Measurements from ENCODE around the gene SUPT3H.
"Not testable (repeated sequence)": the region's sequence is repeated elsewhere in the genome, so short reads cannot be mapped to it uniquely, and the experiment has no call there.

Gene SUPT3H

GRCh38 chr6:45286707-45287106, 91.0 kb downstream of the SUPT3H start:
- H3K36me3 ChIP-seq (ENCODE audit: control insufficient read depth, low read depth, low read length); H3K27me3 ChIP-seq (ENCODE audit: control insufficient read depth, insufficient read depth, low read length); H3K4me1 ChIP-seq (ENCODE audit: control insufficient read depth, low read depth, low read length); H3K27ac ChIP-seq (ENCODE audit: low read length); H3K4me3 ChIP-seq (ENCODE audit: low read length); H3K9me3 ChIP-seq (ENCODE audit: control insufficient read depth, low read depth, low read length); H3K9ac ChIP-seq (ENCODE audit: low read length): not testable (repeated sequence)

- Histone ChIP-seq H3K4me3 (ENCODE audit: low read length) (no peak overlapping the region), H3K4me1 (ENCODE audit: control insufficient read depth, low read depth, low read length) (no peaks in the 10 kb centered on the region), H3K36me3 (ENCODE audit: control insufficient read depth, low read depth, low read length) (no peaks in the 10 kb centered on the region), H3K9me3 (ENCODE audit: control insufficient read depth, low read depth, low read length) (no peaks in the 10 kb centered on the region), H3K9ac (ENCODE audit: low read length) (no peak overlapping the region), H3K27me3 (ENCODE audit: control insufficient read depth, insufficient read depth, low read length) (no peaks in the 10 kb centered on the region), H3K27ac (ENCODE audit: low read length) (no peak overlapping the region)
Observed at GRCh38 chr6:45278367-45278766, 99.4 kb downstream of the SUPT3H start.

- H3K27me3 ChIP-seq (ENCODE audit: control insufficient read depth, insufficient read depth, low read length); H3K27ac ChIP-seq (ENCODE audit: low read length); H3K4me3 ChIP-seq (ENCODE audit: low read length); H3K4me1 ChIP-seq (ENCODE audit: control insufficient read depth, low read depth, low read length); H3K9ac ChIP-seq (ENCODE audit: low read length); H3K9me3 ChIP-seq (ENCODE audit: control insufficient read depth, low read depth, low read length); H3K36me3 ChIP-seq (ENCODE audit: control insufficient read depth, low read depth, low read length): not testable (repeated sequence)
Observed at GRCh38 chr6:45277741-45278140, 100.0 kb downstream of the SUPT3H start.

GRCh38 chr6:45275358-45275757, 102.4 kb downstream of the SUPT3H start:
- Histone ChIP-seq H3K27ac (ENCODE audit: low read length) (no peak overlapping the region), H3K27me3 (ENCODE audit: control insufficient read depth, insufficient read depth, low read length) (no peaks in the 10 kb centered on the region)

GRCh38 chr6:45272626-45273025, 105.1 kb downstream of the SUPT3H start:
- Histone ChIP-seq H3K9me3 (ENCODE audit: control insufficient read depth, low read depth, low read length) (no peaks in the 10 kb centered on the region), H3K9ac (ENCODE audit: low read length) (no peak overlapping the region), H3K27me3 (ENCODE audit: control insufficient read depth, insufficient read depth, low read length) (no peaks in the 10 kb centered on the region), H3K4me1 (ENCODE audit: control insufficient read depth, low read depth, low read length) (no peaks in the 10 kb centered on the region), H3K27ac (ENCODE audit: low read length) (no peak overlapping the region), H3K36me3 (ENCODE audit: control insufficient read depth, low read depth, low read length) (no peaks in the 10 kb centered on the region), H3K4me3 (ENCODE audit: low read length) (no peak overlapping the region)

More at GRCh38 chr6:45275358-45275757, 102.4 kb downstream of the SUPT3H start:
- no peaks in the 10 kb centered on the region for H3K4me1 ChIP-seq (ENCODE audit: control insufficient read depth, low read depth, low read length)
- no peaks in the 10 kb centered on the region for H3K9me3 ChIP-seq (ENCODE audit: control insufficient read depth, low read depth, low read length)
- no peak overlapping the region for H3K4me3 ChIP-seq (ENCODE audit: low read length)
- H3K9ac ChIP-seq (ENCODE audit: low read length): no peak overlapping the region
- no peaks in the 10 kb centered on the region for H3K36me3 ChIP-seq (ENCODE audit: control insufficient read depth, low read depth, low read length)

GRCh38 chr6:45265246-45265645, 112.5 kb downstream of the SUPT3H start:
- H3K27me3 ChIP-seq (ENCODE audit: control insufficient read depth, insufficient read depth, low read length): no peaks in the 10 kb centered on the region
- no peaks in the 10 kb centered on the region for H3K9me3 ChIP-seq (ENCODE audit: control insufficient read depth, low read depth, low read length)
- H3K36me3 ChIP-seq (ENCODE audit: control insufficient read depth, low read depth, low read length): no peaks in the 10 kb centered on the region
- no peaks in the 10 kb centered on the region for H3K4me1 ChIP-seq (ENCODE audit: control insufficient read depth, low read depth, low read length)
- no peak overlapping the region for H3K9ac ChIP-seq (ENCODE audit: low read length)
- H3K27ac ChIP-seq (ENCODE audit: low read length): no peak overlapping the region
- no peak overlapping the region for H3K4me3 ChIP-seq (ENCODE audit: low read length)

- H3K36me3 ChIP-seq (ENCODE audit: control insufficient read depth, low read depth, low read length): no peaks in the 10 kb centered on the region
- no peaks in the 10 kb centered on the region for H3K9me3 ChIP-seq (ENCODE audit: control insufficient read depth, low read depth, low read length)
Observed at GRCh38 chr6:45260696-45261095, 117.0 kb downstream of the SUPT3H start.

GRCh38 chr6:45256697-45257695, 120.7 kb downstream of the SUPT3H start:
- H3K27me3 ChIP-seq (ENCODE audit: control insufficient read depth, insufficient read depth, low read length): no peaks in the 10 kb centered on the region
- no peak overlapping the region for H3K4me3 ChIP-seq (ENCODE audit: low read length)
- H3K9ac ChIP-seq (ENCODE audit: low read length): no peak overlapping the region
- no peak overlapping the region for H3K27ac ChIP-seq (ENCODE audit: low read length)
- no peaks in the 10 kb centered on the region for H3K36me3 ChIP-seq (ENCODE audit: control insufficient read depth, low read depth, low read length)
- no peaks in the 10 kb centered on the region for H3K9me3 ChIP-seq (ENCODE audit: control insufficient read depth, low read depth, low read length)
- no peaks in the 10 kb centered on the region for H3K4me1 ChIP-seq (ENCODE audit: control insufficient read depth, low read depth, low read length)

More at GRCh38 chr6:45260696-45261095, 117.0 kb downstream of the SUPT3H start:
- H3K4me1 ChIP-seq (ENCODE audit: control insufficient read depth, low read depth, low read length): no peaks in the 10 kb centered on the region
- no peaks in the 10 kb centered on the region for H3K27me3 ChIP-seq (ENCODE audit: control insufficient read depth, insufficient read depth, low read length)
- H3K27ac ChIP-seq (ENCODE audit: low read length): no peak overlapping the region
- no peak overlapping the region for H3K9ac ChIP-seq (ENCODE audit: low read length)
- H3K4me3 ChIP-seq (ENCODE audit: low read length): no peak overlapping the region

- no peak overlapping the region for H3K9ac ChIP-seq (ENCODE audit: low read length)
- no peak overlapping the region for H3K27ac ChIP-seq (ENCODE audit: low read length)
- H3K36me3 ChIP-seq (ENCODE audit: control insufficient read depth, low read depth, low read length): no peaks in the 10 kb centered on the region
- H3K27me3 ChIP-seq (ENCODE audit: control insufficient read depth, insufficient read depth, low read length): no peaks in the 10 kb centered on the region
- no peak overlapping the region for H3K4me3 ChIP-seq (ENCODE audit: low read length)
- no peaks in the 10 kb centered on the region for H3K9me3 ChIP-seq (ENCODE audit: control insufficient read depth, low read depth, low read length)
- no peaks in the 10 kb centered on the region for H3K4me1 ChIP-seq (ENCODE audit: control insufficient read depth, low read depth, low read length)
Observed at GRCh38 chr6:45255434-45255833, 122.3 kb downstream of the SUPT3H start.

GRCh38 chr6:45254253-45254652, 123.5 kb downstream of the SUPT3H start:
- H3K4me1 ChIP-seq (ENCODE audit: control insufficient read depth, low read depth, low read length): peaks cover 5% of the 10 kb centered on the region
- H3K9ac ChIP-seq (ENCODE audit: low read length): no peak overlapping the region
- H3K27me3 ChIP-seq (ENCODE audit: control insufficient read depth, insufficient read depth, low read length): no peaks in the 10 kb centered on the region
- H3K9me3 ChIP-seq (ENCODE audit: control insufficient read depth, low read depth, low read length): no peaks in the 10 kb centered on the region
- no peak overlapping the region for H3K27ac ChIP-seq (ENCODE audit: low read length)
- no peak overlapping the region for H3K4me3 ChIP-seq (ENCODE audit: low read length)
- H3K36me3 ChIP-seq (ENCODE audit: control insufficient read depth, low read depth, low read length): no peaks in the 10 kb centered on the region

GRCh38 chr6:45253453-45253852, 124.3 kb downstream of the SUPT3H start:
- Histone ChIP-seq H3K4me3 (ENCODE audit: low read length) (no peak overlapping the region), H3K27ac (ENCODE audit: low read length) (no peak overlapping the region), H3K4me1 (ENCODE audit: control insufficient read depth, low read depth, low read length) (peaks cover 5% of the 10 kb centered on the region), H3K9me3 (ENCODE audit: control insufficient read depth, low read depth, low read length) (no peaks in the 10 kb centered on the region), H3K36me3 (ENCODE audit: control insufficient read depth, low read depth, low read length) (no peaks in the 10 kb centered on the region), H3K9ac (ENCODE audit: low read length) (no peak overlapping the region), H3K27me3 (ENCODE audit: control insufficient read depth, insufficient read depth, low read length) (no peaks in the 10 kb centered on the region)

GRCh38 chr6:45231660-45232059, 146.1 kb downstream of the SUPT3H start:
- Histone ChIP-seq H3K36me3 (ENCODE audit: control insufficient read depth, low read depth, low read length) (no peaks in the 10 kb centered on the region), H3K9ac (ENCODE audit: low read length) (no peak overlapping the region)

More at GRCh38 chr6:45231660-45232059, 146.1 kb downstream of the SUPT3H start:
- H3K9me3 ChIP-seq (ENCODE audit: control insufficient read depth, low read depth, low read length): no peaks in the 10 kb centered on the region
- no peak overlapping the region for H3K4me3 ChIP-seq (ENCODE audit: low read length)
- no peaks in the 10 kb centered on the region for H3K27me3 ChIP-seq (ENCODE audit: control insufficient read depth, insufficient read depth, low read length)
- H3K27ac ChIP-seq (ENCODE audit: low read length): no peak overlapping the region
- no peaks in the 10 kb centered on the region for H3K4me1 ChIP-seq (ENCODE audit: control insufficient read depth, low read depth, low read length)

All from iPS-18a (cell line).